ENCODE data around the gene SLX4IP.
"Not testable (repeated sequence)": the region's sequence is repeated elsewhere in the genome, so short reads cannot be mapped to it uniquely, and the experiment has no call there.

Gene SLX4IP

DNA sequence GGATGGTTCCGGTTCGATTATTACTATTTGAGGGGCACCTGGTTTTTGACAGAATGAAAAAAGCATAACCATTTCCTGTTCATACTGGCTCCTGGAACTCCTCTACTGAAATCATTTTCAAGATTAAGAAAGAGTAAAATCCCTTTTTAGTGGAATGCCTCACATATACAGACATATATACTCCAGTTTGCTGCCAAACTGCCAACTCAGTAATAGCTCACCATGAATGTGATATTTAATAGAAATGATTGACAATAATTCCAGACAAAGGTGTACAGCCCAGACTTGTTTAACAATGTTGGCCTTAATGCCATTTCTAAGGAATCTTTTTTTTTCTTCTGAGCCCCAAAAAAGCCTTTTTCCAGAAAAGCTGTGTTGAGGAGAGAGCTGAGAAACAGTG, 145.6 kb downstream of the SLX4IP start:
- DNase-seq, result no peak

DNA sequence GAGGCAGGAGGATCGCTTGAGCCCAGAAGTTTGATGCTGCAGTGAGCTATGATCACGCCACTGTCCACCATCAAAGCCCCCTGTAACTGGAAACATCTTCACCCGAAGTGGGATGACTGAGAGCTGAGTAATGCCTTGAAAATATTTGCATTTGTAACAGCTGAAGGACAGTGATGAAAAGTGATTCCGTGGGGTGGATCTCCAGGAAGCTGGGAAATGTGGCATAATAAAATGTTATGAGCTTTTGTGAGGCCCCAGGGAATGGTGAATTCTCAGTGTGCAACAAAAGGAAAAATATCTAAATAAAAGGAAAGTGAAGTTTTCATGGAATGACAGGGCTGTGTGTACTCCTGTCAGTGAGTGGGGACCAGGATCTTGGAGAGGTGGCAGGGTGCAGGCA, 146.7 kb downstream of the SLX4IP start:
- no peak for DNase-seq

DNA sequence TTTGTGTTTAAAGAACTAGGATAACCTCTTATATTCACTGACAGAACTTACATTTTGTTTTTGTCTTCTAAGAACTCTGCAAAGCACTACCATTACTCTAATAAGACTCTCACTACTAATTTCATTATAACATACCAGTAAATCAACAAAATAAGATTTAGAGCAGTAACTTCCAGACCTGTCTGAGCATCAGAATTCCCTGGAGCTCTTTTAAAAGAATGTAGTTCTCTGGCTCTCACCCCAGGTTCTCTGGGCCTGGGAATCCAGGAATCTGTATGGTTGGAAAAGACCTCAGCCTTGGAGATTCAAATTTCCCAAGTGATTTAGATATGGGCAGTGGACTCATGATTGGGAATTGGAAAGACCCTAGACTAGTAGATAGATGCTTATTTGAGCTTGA, 149.3 kb downstream of the SLX4IP start:
- no peak for DNase-seq

DNA sequence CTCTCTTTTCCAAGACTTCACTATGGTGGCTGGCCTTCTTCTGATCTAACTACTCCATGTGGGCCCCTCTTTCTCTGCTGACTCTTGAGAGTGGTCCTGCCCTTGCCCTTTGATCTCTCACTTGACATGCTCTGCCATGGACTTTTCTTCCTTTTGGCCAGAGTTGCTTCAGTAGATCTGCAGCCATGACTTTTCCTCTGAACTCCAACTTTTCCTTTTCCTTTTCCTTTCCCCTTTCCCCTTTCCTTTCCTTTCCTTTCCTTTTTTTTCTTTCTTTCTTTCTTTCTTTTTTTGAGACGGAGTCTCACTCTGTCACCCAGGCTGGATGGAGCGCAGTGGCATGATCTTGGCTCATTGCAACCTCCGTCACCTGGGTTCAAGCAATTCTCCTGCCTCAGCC, 150.2 kb downstream of the SLX4IP start:
- DNase-seq, result no peak

DNA sequence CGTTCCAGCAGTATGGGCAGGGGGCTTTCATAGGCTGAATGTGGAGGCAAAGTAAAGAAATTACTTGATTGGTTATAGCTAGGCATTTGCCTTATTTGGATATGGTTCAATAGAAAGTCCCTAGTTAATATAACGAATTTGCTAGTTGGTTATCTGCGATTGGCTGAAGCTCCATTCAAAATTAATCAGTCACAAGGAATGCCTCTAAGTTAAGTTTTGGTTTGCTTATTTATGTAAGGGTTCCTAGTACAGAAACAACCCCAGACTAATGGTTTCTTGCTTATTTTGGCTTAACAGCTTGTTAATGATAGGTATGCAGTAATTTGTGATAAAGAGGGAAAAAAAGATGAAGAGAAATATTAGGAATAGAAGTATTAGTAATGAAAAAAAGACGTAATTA, 151.2 kb downstream of the SLX4IP start:
- DNase-seq, result no peak

DNA sequence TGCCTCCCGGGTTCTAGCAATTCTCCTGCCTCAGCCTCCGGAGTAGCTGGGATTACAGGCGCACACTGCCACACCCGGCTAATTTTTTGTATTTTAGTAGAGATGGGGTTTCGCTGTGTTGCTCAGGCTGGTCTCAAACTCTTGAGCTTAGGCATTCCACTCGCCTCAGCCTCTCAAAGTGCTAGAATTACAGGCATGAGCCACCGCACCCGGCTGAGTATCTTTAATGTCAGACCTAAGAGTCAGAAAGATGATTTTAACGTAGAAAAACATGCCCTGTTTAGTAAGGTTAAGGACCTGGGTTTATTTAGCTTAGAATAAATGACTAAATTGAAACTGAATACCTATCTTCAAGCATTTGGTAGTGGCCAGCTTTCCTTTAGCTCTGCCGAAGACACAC, 155.3 kb downstream of the SLX4IP start:
- DNase-seq, result not testable (repeated sequence)

DNA sequence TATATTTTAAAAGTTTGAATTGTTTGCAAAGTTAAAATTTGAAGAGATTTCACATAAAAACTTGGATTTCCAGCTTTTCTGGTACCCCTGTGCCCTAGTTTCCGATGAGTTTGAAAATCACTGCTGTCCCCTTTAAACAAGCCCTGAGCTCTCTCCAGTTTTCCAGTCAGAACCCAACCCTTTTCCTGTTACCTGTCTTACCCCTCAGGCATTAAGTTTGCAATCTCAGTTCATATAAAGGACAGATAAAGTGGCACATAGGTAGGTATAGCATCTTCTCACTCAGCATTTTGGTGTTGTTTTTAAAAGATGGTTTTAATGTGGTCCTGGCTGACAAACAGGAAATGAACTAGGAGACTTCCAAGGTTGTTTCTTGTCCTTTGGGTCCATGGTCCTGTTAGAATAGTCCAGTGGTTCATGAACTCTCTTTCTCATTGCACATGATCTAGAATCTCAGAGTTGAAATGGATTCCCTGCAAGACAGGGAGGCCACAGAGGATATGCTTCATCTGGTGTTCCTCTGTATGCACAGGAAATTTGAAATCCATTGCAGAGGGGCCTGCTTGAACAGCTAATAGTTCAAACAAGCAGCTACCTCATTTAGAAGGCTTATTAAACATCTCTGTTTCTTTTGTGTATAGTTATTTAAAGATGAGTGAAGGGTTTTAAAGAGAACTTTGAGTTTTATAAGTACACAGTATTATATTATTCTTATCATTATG, 156.0 kb downstream of the SLX4IP start:
- DNase-seq, result no peak

DNA sequence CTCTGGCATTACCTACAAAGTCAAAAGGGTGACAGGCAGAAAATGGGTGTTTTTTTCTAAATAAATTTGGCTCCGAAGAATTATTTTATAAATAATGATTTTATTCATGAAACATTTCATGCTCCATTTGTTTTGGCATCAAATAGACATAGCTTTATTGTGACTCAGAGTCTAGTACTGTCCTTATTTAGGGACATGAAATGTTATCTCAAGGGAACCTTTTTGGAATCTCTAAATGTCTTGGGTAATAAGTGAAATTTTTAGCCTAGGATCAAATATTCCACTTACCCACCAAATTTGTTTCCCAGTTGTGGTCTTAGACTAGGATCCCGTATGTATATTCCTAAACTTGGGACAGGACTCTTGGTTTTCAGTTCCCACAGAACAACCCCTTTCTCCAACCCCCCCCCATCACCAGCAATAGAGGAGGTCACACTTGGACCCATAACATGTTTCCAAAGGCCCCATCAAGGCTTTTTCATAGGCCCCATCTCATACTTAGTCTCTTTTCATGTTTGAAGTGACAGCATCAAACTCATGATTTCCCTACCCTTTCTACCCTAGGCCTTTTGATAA, 156.9 kb downstream of the SLX4IP start:
- no peak for DNase-seq

DNA sequence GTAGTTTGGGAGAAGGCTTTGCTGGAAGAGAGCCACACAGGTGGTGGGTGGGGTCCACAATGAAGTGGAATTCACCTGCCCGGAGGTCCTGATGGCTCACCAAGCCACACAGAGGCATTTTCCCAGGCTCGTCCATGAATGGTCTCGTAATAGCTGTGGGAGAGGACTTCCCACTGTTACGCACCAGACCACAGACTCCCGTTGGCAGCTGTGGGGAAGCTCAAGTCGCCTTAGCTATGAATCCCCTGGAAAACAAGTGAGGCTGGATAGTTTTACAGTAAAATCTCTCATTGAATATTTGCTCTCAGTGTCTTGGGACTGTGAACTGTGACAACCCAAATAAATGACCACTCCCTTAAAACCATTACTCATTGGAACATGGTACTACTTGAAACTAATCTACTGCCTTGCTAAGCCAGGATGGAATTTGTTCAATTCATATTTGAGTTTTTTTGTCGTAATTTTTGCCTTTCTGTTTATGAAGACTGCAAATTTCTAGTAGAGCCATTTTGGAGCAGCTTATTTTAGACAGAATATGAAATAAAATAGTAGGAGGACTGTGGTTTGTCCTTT, 159.3 kb downstream of the SLX4IP start:
- DNase-seq, result no peak

DNA sequence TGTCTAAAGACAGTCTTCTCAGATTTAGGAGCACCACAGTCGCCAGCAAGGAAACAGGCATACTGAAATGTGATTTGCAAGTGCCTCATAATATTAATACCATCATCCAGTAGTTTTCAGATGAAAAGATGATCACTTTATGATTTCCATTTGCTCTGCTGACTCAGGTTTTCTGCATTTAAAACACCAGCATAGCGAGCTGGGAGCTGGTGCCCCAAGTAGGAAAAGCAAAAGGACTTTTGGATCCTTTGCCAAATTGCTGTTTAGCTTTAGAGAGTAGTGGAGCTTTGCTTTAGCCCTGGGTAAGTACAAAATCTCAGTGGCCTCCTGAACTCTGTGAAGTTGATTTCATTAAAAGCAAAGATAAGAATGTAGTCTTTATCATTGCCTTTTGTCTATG, 160.2 kb downstream of the SLX4IP start:
- no peak for DNase-seq

DNA sequence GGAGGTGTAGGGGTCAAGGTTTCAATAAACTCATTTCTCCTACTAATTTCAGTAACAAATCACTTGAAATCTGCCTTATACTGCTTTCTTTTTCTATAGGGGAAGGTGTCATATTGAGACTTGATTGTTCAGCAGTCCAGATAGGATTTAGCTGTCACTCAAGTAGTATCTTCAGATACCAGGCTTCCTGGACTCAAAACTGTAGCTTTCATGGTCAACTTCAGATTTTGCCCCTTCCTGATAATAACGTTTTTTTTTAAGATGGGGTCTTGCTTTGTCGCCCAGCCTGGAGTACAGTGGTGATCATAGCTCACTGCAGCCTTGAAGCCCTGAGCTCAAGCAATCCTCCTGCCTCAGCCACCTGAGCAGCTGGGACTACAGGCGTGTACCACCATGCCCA, 160.9 kb downstream of the SLX4IP start:
- no peak for DNase-seq

DNA sequence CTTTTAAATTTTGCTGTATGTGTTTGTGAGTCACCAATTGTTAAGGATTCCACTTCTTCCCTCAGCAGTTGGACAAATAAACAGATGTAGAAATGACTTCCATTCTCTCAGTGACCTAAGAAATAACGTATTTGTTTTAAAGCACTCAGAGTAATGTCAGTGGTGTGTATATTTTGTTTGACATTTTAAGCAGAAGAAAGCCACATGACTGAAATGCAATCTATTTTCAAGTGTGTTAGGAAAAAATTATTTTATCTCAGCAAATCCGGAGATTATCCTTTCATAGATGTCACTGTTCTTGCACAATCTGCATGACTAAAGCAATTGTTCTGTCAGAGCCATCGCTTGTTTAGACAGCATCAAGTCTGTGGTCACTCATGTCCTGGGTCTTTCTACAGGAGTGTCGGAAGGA, 161.6 kb downstream of the SLX4IP start:
- no peak for DNase-seq

DNA sequence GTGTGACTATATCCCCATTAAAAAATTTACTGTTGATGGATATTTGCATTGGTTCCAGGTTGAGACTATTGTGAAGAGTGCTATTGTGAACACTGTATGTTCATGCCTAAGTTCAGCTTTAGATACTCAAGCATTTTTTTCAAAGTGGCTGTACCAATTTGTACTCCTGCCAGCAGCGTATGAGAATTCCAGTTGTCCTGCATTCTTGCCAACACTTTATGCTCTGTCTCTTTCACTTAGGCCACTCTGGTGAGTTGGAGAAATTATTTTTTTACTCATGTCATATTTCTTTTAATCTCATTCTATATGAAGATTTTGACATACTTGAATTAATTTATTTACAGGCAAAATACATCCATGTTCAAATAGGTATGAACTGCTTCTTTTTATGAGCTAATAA, 162.5 kb downstream of the SLX4IP start:
- DNase-seq, result no peak

DNA sequence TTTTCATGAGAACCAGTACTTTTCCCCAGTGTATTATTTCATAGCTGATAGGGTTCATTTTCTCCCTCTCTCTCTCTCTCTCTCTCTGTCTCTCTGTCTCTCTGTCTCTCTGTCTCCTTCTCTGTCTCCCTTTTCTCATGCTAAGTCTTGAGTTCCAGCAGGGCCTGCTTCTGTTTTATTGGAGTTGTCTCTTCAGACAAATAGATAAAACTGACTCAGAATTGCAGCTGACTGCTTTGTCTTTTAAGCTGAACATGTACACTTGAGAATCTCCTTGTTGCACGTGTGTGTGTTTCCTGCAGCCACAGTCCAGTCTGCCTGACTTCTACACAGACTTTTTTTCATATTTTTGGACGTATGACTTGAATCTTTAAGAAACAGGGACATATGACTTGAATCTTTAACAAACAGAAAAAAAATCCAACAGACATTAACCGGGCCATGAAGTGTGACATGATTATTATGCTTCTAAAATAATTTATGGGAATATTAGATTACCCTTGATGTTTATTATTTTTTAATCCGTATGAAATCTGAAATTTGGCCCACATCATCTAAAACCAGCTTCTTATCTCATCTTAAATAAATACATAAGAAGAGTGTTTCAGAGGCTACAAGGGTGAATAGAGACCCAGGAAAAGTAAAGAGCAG, 167.2 kb downstream of the SLX4IP start:
- DNase-seq, result no peak

DNA sequence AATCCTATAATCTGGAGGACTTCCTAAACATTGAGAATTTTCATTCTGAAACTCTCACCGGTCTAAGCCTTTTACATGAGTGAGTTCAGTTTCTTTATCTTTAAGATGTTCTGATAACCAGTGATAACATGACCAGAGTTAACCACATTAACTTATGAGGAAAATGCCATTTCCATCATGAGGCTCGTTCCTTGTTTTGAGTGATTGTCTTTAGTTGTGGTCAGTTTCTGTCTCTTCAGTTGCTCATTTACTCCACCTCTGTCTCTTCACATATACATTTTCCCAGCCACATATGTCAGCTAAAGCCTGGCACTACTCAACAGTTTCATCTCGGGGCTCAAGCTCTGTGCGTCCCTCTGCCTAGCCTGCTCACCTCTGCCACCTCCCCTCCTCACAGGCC, 168.3 kb downstream of the SLX4IP start:
- DNase-seq, result no peak

DNA sequence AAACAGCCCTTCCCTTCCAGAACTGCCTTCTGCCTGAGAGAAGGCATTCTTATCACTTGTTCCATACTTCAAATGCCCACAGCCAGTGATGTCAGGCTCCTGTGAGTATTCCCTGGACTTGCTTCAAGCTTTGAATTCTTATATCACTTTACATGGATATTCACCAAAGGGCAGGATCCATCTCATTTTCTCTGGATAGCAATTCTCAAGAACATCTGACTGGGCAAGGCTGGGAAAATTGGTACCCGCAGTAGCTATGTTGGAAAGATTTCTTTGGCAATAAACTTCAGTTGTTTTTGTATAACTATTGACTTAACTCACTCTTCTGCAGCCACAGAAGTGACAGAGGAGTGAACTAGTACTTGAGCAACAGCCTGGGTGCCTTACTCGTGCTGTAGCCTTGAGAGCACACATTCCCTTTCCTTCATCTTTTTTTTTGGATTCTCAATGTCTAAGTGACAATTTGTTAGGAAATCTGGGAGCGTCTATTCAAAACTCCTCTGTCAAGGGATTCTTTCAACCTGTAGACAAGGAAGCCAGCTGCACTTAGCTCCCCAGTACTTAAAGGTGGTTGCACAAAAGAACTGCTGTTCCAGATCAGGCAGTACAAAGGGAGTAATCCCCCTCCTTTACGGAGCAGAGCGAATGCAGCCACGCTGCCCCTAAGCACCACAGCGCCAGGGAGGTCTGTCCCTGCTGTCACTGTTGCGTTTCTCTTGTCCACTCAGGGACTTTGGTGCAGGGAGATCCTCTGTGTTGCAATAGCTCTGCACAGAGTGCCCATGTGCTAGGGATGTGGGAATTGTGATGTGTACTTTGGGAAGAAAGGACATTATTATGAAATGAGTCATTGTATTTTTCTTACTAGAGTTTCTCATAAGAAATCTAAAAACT, 169.1 kb downstream of the SLX4IP start:
- DNase-seq, result no peak

DNA sequence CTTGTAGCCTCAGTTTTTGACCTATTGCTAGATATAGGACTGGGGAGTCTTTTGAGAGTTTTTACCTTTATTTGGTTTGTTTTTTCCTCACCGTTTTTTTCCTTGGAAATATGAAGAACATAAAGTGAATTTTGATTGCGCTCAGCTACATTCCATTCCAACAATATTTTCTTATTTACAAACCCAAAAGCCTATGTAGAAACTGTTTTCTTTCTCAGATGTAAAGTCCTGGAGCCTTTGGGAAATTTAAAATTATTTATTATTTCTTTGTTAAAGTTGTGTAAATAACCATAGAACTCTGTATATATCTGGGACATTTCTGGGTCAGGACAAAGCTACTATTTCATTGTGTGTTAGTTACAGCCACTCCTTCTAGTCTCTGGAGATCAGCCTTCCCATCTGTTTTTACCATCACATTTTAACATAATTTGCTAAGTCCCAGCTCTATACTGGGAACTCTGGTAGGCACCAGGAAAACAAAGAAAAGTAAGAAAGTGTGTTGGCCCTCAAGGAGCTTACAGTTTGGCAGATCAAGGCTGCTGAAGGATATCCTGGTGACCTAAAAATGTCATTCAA, 169.8 kb downstream of the SLX4IP start:
- DNase-seq, result no peak

DNA sequence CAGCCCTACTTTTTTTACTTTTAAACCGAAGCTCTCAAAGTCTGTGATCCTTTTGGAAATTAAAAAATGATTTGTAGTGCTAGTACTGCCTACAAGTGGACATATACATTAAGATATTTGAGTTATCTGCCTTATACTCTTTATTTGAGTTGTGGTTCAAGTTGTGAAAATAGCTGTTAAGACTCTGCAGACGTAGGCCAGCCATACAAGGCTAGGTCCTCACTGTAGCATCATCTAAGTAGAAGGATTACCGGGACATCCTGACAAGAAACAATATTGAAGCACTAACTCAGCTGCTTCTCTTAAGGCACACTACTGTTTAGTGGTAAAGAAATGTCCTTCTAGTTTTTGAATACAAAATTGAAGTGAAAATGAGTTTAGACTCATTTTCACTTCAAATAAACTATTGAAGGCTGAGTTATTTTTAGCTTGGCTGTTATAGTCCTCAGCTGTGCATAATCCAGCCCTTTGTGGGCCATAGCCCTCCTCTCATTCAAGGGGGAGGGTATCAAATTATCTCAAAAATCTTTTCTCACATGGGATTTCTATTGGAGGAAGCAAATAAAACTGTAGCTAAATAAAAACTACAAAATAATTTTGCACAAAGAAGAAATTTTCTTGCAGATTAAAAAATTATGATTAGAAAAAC, 170.6 kb downstream of the SLX4IP start:
- DNase-seq, result no peak

DNA sequence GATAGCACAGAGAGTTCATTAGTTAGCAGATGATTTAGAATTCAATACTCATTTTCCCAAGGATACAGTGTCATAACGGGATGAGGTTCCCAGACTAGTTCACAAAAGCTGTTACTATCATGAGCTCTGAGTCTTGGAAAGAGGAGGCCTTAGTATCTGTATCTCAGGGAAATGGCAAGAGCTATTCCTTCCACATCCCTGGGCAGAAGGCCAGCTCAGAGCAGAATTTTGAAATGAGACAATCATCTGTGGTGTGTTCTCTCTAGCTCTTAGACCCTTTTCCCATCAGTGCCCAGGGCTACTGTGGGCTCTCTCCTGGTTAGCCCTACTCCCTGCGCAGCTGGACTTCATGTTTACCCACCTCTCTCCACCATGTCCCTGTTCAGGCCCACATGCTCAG, 174.2 kb downstream of the SLX4IP start:
- no peak for DNase-seq

DNA sequence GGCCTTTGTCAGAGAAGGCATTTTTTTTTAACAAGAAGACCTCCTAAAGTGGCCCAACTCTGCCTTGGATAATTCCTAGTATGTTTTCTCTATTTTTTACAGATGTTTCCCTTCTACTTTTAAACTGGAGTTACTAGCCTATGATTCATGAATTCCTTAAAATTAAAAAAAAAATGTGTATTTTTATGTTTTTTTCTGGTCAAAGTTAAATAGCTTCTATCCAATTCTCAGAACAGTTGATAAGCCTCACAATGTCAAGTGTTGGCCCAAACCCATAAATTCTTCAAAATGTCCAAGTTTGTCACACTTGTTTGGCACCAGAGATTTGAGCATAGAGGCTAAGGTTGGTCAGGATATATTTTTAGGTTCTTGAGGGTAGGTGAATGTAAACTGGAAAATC, 174.7 kb downstream of the SLX4IP start:
- no peak for DNase-seq

DNA sequence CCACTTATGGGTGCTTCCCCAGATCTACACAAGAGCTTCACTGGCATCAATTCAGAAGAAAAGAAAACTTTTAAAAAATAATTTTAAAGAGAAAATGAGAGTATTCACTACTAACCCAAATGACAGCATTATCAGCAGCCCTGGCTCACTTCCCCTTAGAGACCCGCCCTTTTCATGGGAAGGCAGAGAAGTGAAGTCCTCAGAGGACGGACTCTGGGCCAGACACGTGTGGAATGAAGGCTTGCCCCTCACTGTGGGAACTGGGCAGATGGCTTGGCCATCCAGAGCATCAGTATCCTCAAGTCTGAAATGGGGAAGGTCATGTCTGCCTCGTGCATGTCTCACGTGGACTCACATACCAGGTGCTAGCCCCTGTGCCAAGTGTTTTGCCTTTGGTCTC, 175.1 kb downstream of the SLX4IP start:
- no peak for DNase-seq

DNA sequence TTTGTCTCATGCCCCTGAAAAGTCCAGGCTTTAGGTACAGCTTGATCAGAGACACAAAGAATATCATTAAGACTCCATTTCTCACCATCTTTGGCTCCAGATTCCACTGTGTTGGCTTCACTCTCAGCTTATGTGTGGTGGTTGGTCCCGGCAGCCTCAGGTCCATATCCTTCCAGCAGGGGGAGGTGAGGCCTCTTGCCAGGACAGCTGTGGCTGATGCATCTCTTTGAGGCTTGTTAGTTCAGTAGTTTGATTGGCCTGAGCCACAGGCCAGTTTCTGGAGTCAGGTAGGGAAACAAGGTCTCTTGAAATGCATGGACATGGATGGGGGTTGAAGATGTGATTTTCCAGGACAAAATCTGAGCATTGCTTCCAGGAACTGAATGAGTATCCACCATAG, 176.3 kb downstream of the SLX4IP start:
- no peak for DNase-seq

Measured in CD4-positive, alpha-beta T cell treated with Interleukin-1 beta for 1 hour (primary cell).